ENCODE data around the gene AP2A2.
"Not testable (repeated sequence)": the region's sequence is repeated elsewhere in the genome, so short reads cannot be mapped to it uniquely, and the experiment has no call there.

Gene AP2A2

GRCh38 chr11:1015826-1016545 is 90.3 kb downstream of the AP2A2 start:
- DNase-seq (ENCODE audit: low read depth), result no peak

GRCh38 chr11:1016610-1017126 is 91.0 kb downstream of the AP2A2 start:
- not testable (repeated sequence) for DNase-seq (ENCODE audit: low read depth)

GRCh38 chr11:1017269-1018005 is 91.8 kb downstream of the AP2A2 start:
- DNase-seq (ENCODE audit: low read depth), result no peak

GRCh38 chr11:1018091-1018490 is 92.4 kb downstream of the AP2A2 start:
- no peak for DNase-seq (ENCODE audit: low read depth)

GRCh38 chr11:1019321-1019910 is 93.7 kb downstream of the AP2A2 start:
- no peak for DNase-seq (ENCODE audit: low read depth)

- no peak for DNase-seq (ENCODE audit: low read depth)
Measured at GRCh38 chr11:1020211-1020905, 94.7 kb downstream of the AP2A2 start.

GRCh38 chr11:1022411-1022810 is 96.7 kb downstream of the AP2A2 start:
- no peak for DNase-seq (ENCODE audit: low read depth)

GRCh38 chr11:1022908-1023810 is 97.5 kb downstream of the AP2A2 start:
- DNase-seq (ENCODE audit: low read depth), result no peak

GRCh38 chr11:1023811-1024596 is 98.3 kb downstream of the AP2A2 start:
- no peak for DNase-seq (ENCODE audit: low read depth)

- DNase-seq (ENCODE audit: low read depth), result no peak
Measured at GRCh38 chr11:1024597-1025409, 99.1 kb downstream of the AP2A2 start.

- no peak for DNase-seq (ENCODE audit: low read depth)
Measured at GRCh38 chr11:1025410-1026162, 99.9 kb downstream of the AP2A2 start.

- no peak for DNase-seq (ENCODE audit: low read depth)
Measured at GRCh38 chr11:1026163-1026450, 100.4 kb downstream of the AP2A2 start.

GRCh38 chr11:1026641-1027482 is 101.2 kb downstream of the AP2A2 start:
- no peak for DNase-seq (ENCODE audit: low read depth)

- DNase-seq (ENCODE audit: low read depth), result no peak
Measured at GRCh38 chr11:1027483-1028290, 102.0 kb downstream of the AP2A2 start.

- no peak for DNase-seq (ENCODE audit: low read depth)
Measured at GRCh38 chr11:1028291-1028540, 102.5 kb downstream of the AP2A2 start.

GRCh38 chr11:1028616-1029015 is 102.9 kb downstream of the AP2A2 start:
- no peak for DNase-seq (ENCODE audit: low read depth)

- DNase-seq (ENCODE audit: low read depth), result no peak
Measured at GRCh38 chr11:1029051-1029450, 103.4 kb downstream of the AP2A2 start.

GRCh38 chr11:1029654-1030053 is 104.0 kb downstream of the AP2A2 start:
- no peak for DNase-seq (ENCODE audit: low read depth)

Data from amniotic epithelial cell (primary cell).